Neuronal stem cell (in vitro differentiated cells): Measurements from ENCODE around the gene ZNF581.

ENCODE experiments used
- DNase-seq: peaks from one replicate; pipeline ENCODE4 v3.0.0-alpha.2; 2013; ENCODE audit warnings: low spot score
- H2AFZ ChIP-seq: one replicate; pipeline ENCODE4 v1.6.1; 2013; ENCODE audit warnings: mild to moderate bottlenecking, low read length, inconsistent platforms
- H2AK5ac ChIP-seq: 2 replicates; pipeline ENCODE4 v1.6.1; 2013; ENCODE audit warnings: low read depth, mild to moderate bottlenecking, inconsistent platforms, low read length, moderate library complexity, mixed read lengths
- H2BK120ac ChIP-seq: 2 replicates; pipeline ENCODE4 v1.6.1; 2013; ENCODE audit warnings: low read depth, mild to moderate bottlenecking, inconsistent platforms, low read length, moderate library complexity, mixed read lengths
- H2BK12ac ChIP-seq: one replicate; pipeline ENCODE4 v1.6.1; 2013; ENCODE audit warnings: low read length, inconsistent platforms
- H2BK15ac ChIP-seq: 2 replicates; pipeline ENCODE4 v1.6.1; 2013; ENCODE audit warnings: mild to moderate bottlenecking, low read length, inconsistent platforms, mixed read lengths
- H2BK5ac ChIP-seq: one replicate; pipeline ENCODE4 v1.6.1; 2013; ENCODE audit warnings: inconsistent platforms, mild to moderate bottlenecking, low read length, moderate library complexity
- H3K14ac ChIP-seq: one replicate; pipeline ENCODE4 v1.6.1; 2013; ENCODE audit warnings: low read length, inconsistent platforms
- H3K18ac ChIP-seq: 2 replicates; pipeline ENCODE4 v1.6.1; 2013; ENCODE audit warnings: low read length, inconsistent platforms
- H3K23ac ChIP-seq: 2 replicates; pipeline ENCODE4 v1.6.1; 2013; ENCODE audit warnings: low read depth, mild to moderate bottlenecking, mixed read lengths, low read length, inconsistent platforms; ENCODE audit not compliant: poor library complexity
- H3K27ac ChIP-seq: replicated peaks from 3 replicates; pipeline ENCODE4 v1.5.1; 2013; ENCODE audit warnings: low read length, inconsistent platforms
- H3K27me3 ChIP-seq, 3 experiments: 2 replicates each; pipeline ENCODE4 v1.6.1; 2013; ENCODE audit warnings: low read length in 3 of 3, mild to moderate bottlenecking in 2 of 3, inconsistent platforms in 1 of 3, low read depth in 1 of 3, mixed read lengths in 1 of 3, moderate library complexity in 1 of 3; ENCODE audit not compliant: control insufficient read depth in 3 of 3, insufficient read depth in 3 of 3
- H3K36me3 ChIP-seq, 2 donors: replicated peaks in 1 of 2; 2 replicates each; pipeline ENCODE4 v1.6.1; 2013; ENCODE audit warnings: low read length in 2 of 2; ENCODE audit not compliant: control insufficient read depth in 2 of 2, insufficient read depth in 2 of 2
- H3K4ac ChIP-seq: 2 replicates; pipeline ENCODE4 v1.6.1; 2013; ENCODE audit warnings: inconsistent platforms, mild to moderate bottlenecking, low read length, moderate library complexity
- H3K4me1 ChIP-seq, 2 donors: 1 replicate in 1 of 2; 2 replicates in 1 of 2; pipeline ENCODE4 v1.6.1; 2013; ENCODE audit warnings: low read length in 2 of 2, low read depth in 1 of 2; ENCODE audit not compliant: control insufficient read depth in 2 of 2, insufficient read depth in 1 of 2
- H3K4me2 ChIP-seq: one replicate; pipeline ENCODE4 v1.6.1; 2013; ENCODE audit warnings: mild to moderate bottlenecking, low read length, inconsistent platforms; ENCODE audit not compliant: insufficient read depth, poor library complexity, severe bottlenecking
- H3K4me3 ChIP-seq, 2 donors: 2 replicates each; pipeline ENCODE4 v1.5.1; 2013; ENCODE audit warnings: low read length in 2 of 2, mild to moderate bottlenecking in 2 of 2, inconsistent platforms in 1 of 2, moderate library complexity in 1 of 2
- H3K79me1 ChIP-seq: one replicate; pipeline ENCODE4 v1.6.1; 2013; ENCODE audit warnings: low read depth, mild to moderate bottlenecking, inconsistent platforms, low read length, moderate library complexity
- H3K9ac ChIP-seq: one replicate; pipeline ENCODE4 v1.6.1; 2013; ENCODE audit warnings: mild to moderate bottlenecking, low read depth, low read length, inconsistent platforms; ENCODE audit not compliant: poor library complexity
- H3K9me3 ChIP-seq, 2 donors: replicated peaks in 1 of 2; 2 replicates each; pipeline versions ENCODE3 to v1.6.1; 2013; ENCODE audit warnings: low read length in 2 of 2, mild to moderate bottlenecking in 2 of 2, inconsistent platforms in 1 of 2, low read depth in 1 of 2, mixed read lengths in 1 of 2, moderate library complexity in 1 of 2; ENCODE audit not compliant: control insufficient read depth in 2 of 2, insufficient read depth in 1 of 2
- H4K8ac ChIP-seq: one replicate; pipeline ENCODE4 v1.6.1; 2013; ENCODE audit warnings: low read depth, mild to moderate bottlenecking, inconsistent platforms, low read length, moderate library complexity
- H4K91ac ChIP-seq: one replicate; pipeline ENCODE4 v1.6.1; 2013; ENCODE audit warnings: low read length, low read depth, mild to moderate bottlenecking, inconsistent platforms; ENCODE audit not compliant: poor library complexity
- WGBS, 2 donors: extraction: QIAGEN DNeasy Blood & Tissue Kit; methylation state at CpG; one replicate each; pipeline ENCODE4 v1.1.7; 2013; ENCODE audit warnings: missing lambda C conversion rate in 2 of 2, mixed read lengths in 1 of 2; ENCODE audit not compliant: insufficient read length in 2 of 2, insufficient replicate concordance in 1 of 2; ENCODE audit errors: extremely low coverage in 2 of 2; 5-methylcytosine and 5-hydroxymethylcytosine counted together

The ZNF581 gene

GRCh38 chr19:55621673-55622231 lies 21.7 kb upstream of the ZNF581 start:
- Histone ChIP-seq H3K9ac (no peak overlapping the region), H4K8ac (no peak overlapping the region), H3K36me3 (peaks cover 20 to 42% of the 10 kb centered on the region in 2 donors), H2BK12ac (no peak overlapping the region), H3K9me3 (no peaks in the 10 kb centered on the region), H3K4me1 (peaks cover 0 to 6% of the 10 kb centered on the region in 2 donors), H3K18ac (no peak overlapping the region), H3K4me2 (no peak overlapping the region), H3K23ac (no peak overlapping the region), H3K4me3 (peak overlapping the region in 1 of 2 donors; percentile 48), H3K14ac (no peak overlapping the region), H2AFZ (no peak overlapping the region), H2BK120ac (no peak overlapping the region), H3K4ac (no peak overlapping the region), H3K27me3 (no peaks in the 10 kb centered on the region), H2AK5ac (no peak overlapping the region), H2BK15ac (no peak overlapping the region), H3K79me1 (no peaks in the 10 kb centered on the region), H2BK5ac (no peak overlapping the region), H3K27ac (no peak overlapping the region), H4K91ac (no peak overlapping the region)
- no peak for DNase-seq
- no CpG with 5 or more reads among the region's 55 CpGs for whole genome bisulfite sequencing, 2 donors

- Histone ChIP-seq H2AK5ac (no peak overlapping the region), H3K9me3 (no peaks in the 10 kb centered on the region), H3K14ac (no peak overlapping the region), H2AFZ (no peak overlapping the region), H3K9ac (no peak overlapping the region), H3K23ac (no peak overlapping the region), H2BK15ac (no peak overlapping the region), H3K4me2 (no peak overlapping the region), H3K27me3 (no peaks in the 10 kb centered on the region), H4K8ac (no peak overlapping the region), H2BK120ac (no peak overlapping the region), H3K18ac (no peak overlapping the region), H3K4me3 (no peak overlapping the region), H3K4ac (no peak overlapping the region), H3K4me1 (peaks cover 0 to 6% of the 10 kb centered on the region in 2 donors), H3K27ac (no peak overlapping the region), H3K79me1 (no peaks in the 10 kb centered on the region), H2BK12ac (no peak overlapping the region), H3K36me3 (peaks cover 16 to 36% of the 10 kb centered on the region in 2 donors), H2BK5ac (no peak overlapping the region), H4K91ac (no peak overlapping the region)
- no CpG with 5 or more reads among the region's 40 CpGs for WGBS, 2 donors
- DNase-seq: no peak
Measured at GRCh38 chr19:55622242-55622969, 21.0 kb upstream of the ZNF581 start.

- no CpG with 5 or more reads among the region's 7 CpGs for WGBS, 2 donors
Measured at GRCh38 chr19:55623130-55623529, 20.3 kb upstream of the ZNF581 start.

GRCh38 chr19:55623561-55623960 lies 19.9 kb upstream of the ZNF581 start:
- Histone ChIP-seq H4K91ac (no peak overlapping the region), H3K36me3 (peaks cover 13 to 26% of the 10 kb centered on the region in 2 donors), H2AK5ac (no peak overlapping the region), H2BK120ac (no peak overlapping the region), H2AFZ (no peak overlapping the region), H2BK5ac (no peak overlapping the region), H3K79me1 (no peaks in the 10 kb centered on the region), H4K8ac (no peak overlapping the region), H3K23ac (no peak overlapping the region), H3K4ac (no peak overlapping the region), H3K27ac (no peak overlapping the region), H3K27me3 (no peaks in the 10 kb centered on the region), H3K9me3 (no peaks in the 10 kb centered on the region), H2BK15ac (no peak overlapping the region), H3K4me2 (peak overlapping the region; percentile 26), H3K9ac (no peak overlapping the region), H3K4me3 (peak overlapping the region; percentile 65 to 79), H3K14ac (no peak overlapping the region), H3K4me1 (peaks cover 0 to 6% of the 10 kb centered on the region in 2 donors), H2BK12ac (no peak overlapping the region), H3K18ac (no peak overlapping the region)
- no CpG with 5 or more reads among the region's 7 CpGs for whole genome bisulfite sequencing, 2 donors
- DNase-seq: no peak

More at GRCh38 chr19:55623130-55623529, 20.3 kb upstream of the ZNF581 start:
- peaks cover 13 to 30% of the 10 kb centered on the region in 2 donors for H3K36me3 ChIP-seq
- peaks cover 0 to 6% of the 10 kb centered on the region in 2 donors for H3K4me1 ChIP-seq
- H2AK5ac ChIP-seq: no peak overlapping the region
- no peak overlapping the region for H3K9ac ChIP-seq
- no peak overlapping the region for H3K4me3 ChIP-seq
- no peak overlapping the region for H2BK120ac ChIP-seq
- no peaks in the 10 kb centered on the region for H3K9me3 ChIP-seq
- no peak overlapping the region for H4K8ac ChIP-seq
- H3K4ac ChIP-seq: no peak overlapping the region
- H2BK15ac ChIP-seq: no peak overlapping the region
- no peaks in the 10 kb centered on the region for H3K79me1 ChIP-seq
- H3K4me2 ChIP-seq: no peak overlapping the region
- no peak overlapping the region for H2BK12ac ChIP-seq
- H3K14ac ChIP-seq: no peak overlapping the region
- no peak for DNase-seq
- H4K91ac ChIP-seq: no peak overlapping the region
- no peak overlapping the region for H3K27ac ChIP-seq
- H3K18ac ChIP-seq: no peak overlapping the region
- no peak overlapping the region for H2BK5ac ChIP-seq
- no peak overlapping the region for H2AFZ ChIP-seq
- H3K23ac ChIP-seq: no peak overlapping the region
- no peaks in the 10 kb centered on the region for H3K27me3 ChIP-seq
